ENCODE measurements around the gene ESF1. TPM values are rescaled to one million over a fixed set of nuclear protein-coding genes. Genes with fewer than 3 reads are reported as not detected.

ESF1 gene
- total and polyA plus RNA-seq, 2 of the 8 experiments (the other 6 are each of a cell fraction or from before 2014, with no cell fraction given), result 1.1 to 32.9 TPM

DNA sequence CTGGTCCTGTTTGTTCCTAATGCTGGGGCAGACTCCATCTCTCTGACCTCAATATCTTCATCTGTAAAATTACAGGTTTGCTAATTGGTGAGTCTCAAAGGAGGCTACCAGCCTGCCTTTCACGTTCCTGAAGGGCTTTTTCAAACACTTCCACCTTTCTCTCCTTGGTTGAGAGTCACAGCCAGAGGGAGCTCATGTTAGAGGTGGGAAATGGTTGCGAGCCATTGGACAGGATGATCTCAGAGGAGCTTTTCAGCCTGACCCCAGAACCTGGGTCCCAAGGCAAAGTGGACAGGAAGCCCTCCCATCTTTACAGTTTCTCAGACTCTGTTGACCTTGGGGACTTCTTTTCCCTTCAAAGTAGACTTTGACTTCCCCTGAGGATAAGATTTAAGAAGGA is 37.7 kb upstream of the ESF1 start:
- no peak overlapping the region for H3K14ac ChIP-seq (ENCODE audit: insufficient read length)
- H2BK120ac ChIP-seq (replicated peaks; ENCODE audit: low read depth, low read length), result no peak overlapping the region
- H3K4me2 ChIP-seq (ENCODE audit: insufficient read depth in 1 of 2, low read depth in 2 of 2, low read length in 2 of 2), result no peak overlapping the region
- no peak overlapping the region for H2BK5ac ChIP-seq (ENCODE audit: low read depth, low read length)
- 0 out of 7 replicates have a peak, but pooled peaks cover 0 to 2% (median 0%) of the 10 kb centered on the region in 4 experiments for H3K4me1 ChIP-seq (replicated peaks in 1 of 4; ENCODE audit: control insufficient read depth in 3 of 4, insufficient read depth in 4 of 4, low read length in 3 of 4)
- no peak overlapping the region for H3K56ac ChIP-seq (replicated peaks; ENCODE audit: insufficient read length, low read depth, low read length)
- POLR2A ChIA-PET (ENCODE audit: partially characterized antibody), result interaction anchor here (0.6 kb wide), 1 partner anchor 52 kb away, joined by 3 read pairs; no protein-coding TSS in a partner anchor
- DNase-seq (ENCODE audit: low read depth in 1 of 2, low spot score in 2 of 2) (no peak), FAIRE-seq (no peak)
- H2BK12ac ChIP-seq (ENCODE audit: low read depth, low read length), result no peak overlapping the region
- no peak overlapping the region for H4K91ac ChIP-seq (replicated peaks; ENCODE audit: insufficient read length, low read length)
- no peaks in the 10 kb centered on the region for H3K9me3 ChIP-seq (ENCODE audit: insufficient read depth in 2 of 2, low read depth in 1 of 2, low read length in 1 of 2)
- no peak overlapping the region for H3K23ac ChIP-seq (ENCODE audit: insufficient read length)
- TF ChIP-seq, protein P1, sequence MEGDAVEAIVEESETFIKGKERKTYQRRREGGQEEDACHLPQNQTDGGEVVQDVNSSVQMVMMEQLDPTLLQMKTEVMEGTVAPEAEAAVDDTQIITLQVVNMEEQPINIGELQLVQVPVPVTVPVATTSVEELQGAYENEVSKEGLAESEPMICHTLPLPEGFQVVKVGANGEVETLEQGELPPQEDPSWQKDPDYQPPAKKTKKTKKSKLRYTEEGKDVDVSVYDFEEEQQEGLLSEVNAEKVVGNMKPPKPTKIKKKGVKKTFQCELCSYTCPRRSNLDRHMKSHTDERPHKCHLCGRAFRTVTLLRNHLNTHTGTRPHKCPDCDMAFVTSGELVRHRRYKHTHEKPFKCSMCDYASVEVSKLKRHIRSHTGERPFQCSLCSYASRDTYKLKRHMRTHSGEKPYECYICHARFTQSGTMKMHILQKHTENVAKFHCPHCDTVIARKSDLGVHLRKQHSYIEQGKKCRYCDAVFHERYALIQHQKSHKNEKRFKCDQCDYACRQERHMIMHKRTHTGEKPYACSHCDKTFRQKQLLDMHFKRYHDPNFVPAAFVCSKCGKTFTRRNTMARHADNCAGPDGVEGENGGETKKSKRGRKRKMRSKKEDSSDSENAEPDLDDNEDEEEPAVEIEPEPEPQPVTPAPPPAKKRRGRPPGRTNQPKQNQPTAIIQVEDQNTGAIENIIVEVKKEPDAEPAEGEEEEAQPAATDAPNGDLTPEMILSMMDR (IDR thresholded peaks at IDR 0.05; ENCODE audit: control extremely low read depth in 1 of 3, insufficient read depth in 1 of 3, low read depth in 1 of 3, low read length in 3 of 3), result peak in 2 of 3 experiments; percentile 34 to 42; a peak in 3 of 4 replicates
- TF ChIP-seq TAF7 (optimal IDR thresholded peaks at IDR 0.05; ENCODE audit: borderline replicate concordance, low read depth, low read length) (no peak), RAD21 (IDR thresholded peaks at IDR 0.05 in 1 of 2, conservative IDR thresholded peaks at IDR 0.05 in 1 of 2; ENCODE audit: low read depth in 2 of 2, low read length in 2 of 2) (peak; percentile 53 to 62), TAF1 (IDR thresholded peaks at IDR 0.05; ENCODE audit: low read depth, low read length) (no peak)
- H4K8ac ChIP-seq (ENCODE audit: extremely low read depth, insufficient read depth, low read length), result no peak overlapping the region
- no peak overlapping the region for H4K5ac ChIP-seq (ENCODE audit: insufficient read length, low read depth, low read length)
- H3K4ac ChIP-seq (replicated peaks; ENCODE audit: insufficient read length, low read depth, low read length), result no peak overlapping the region
- no peak overlapping the region for H2AK5ac ChIP-seq (ENCODE audit: low read depth, low read length)
- no peak overlapping the region for H2BK20ac ChIP-seq (ENCODE audit: low read length)
- no peaks in the 10 kb centered on the region for H3K79me1 ChIP-seq (ENCODE audit: low read depth, low read length)
- CTCF ChIA-PET (ENCODE audit: partially characterized antibody), result interaction anchor here (0.6 to 2.6 kb wide), 12 partner anchors 9 to 232 kb away, joined by 3 to 14 read pairs (median 4); partner anchors contain the start of gene MACROD2
- no peaks in the 10 kb centered on the region for H4K20me1 ChIP-seq (replicated peaks in 1 of 2; ENCODE audit: control insufficient read depth in 1 of 2, insufficient read depth in 2 of 2, low read length in 2 of 2)
- no peak overlapping the region for H3K4me3 ChIP-seq (ENCODE audit: extremely low read depth in 1 of 4, insufficient read depth in 2 of 4, low read depth in 3 of 4, low read length in 4 of 4)
- H3K27ac ChIP-seq (ENCODE audit: low read depth, low read length), result no peak overlapping the region
- H2AFZ ChIP-seq (ENCODE audit: low read length), result 0 out of 2 replicates have a peak overlapping the region, but pooled peaks have one; percentile 26
- H3K23me2 ChIP-seq (ENCODE audit: low read depth, low read length), result no peaks in the 10 kb centered on the region
- no peaks in the 10 kb centered on the region for H3K79me2 ChIP-seq (ENCODE audit: control insufficient read depth in 1 of 2, insufficient read depth in 2 of 2, low read length in 2 of 2)
- no peak overlapping the region for H3K9ac ChIP-seq (replicated peaks in 1 of 4; ENCODE audit: extremely low read depth in 1 of 4, low read depth in 3 of 4, low read length in 3 of 4)
- 71% methylated on average over 2 of the region's 2 CpGs; no CpG with 5 or more reads in 1 of the 2 experiments for WGBS, 2 experiments (ENCODE audit: extremely low coverage in 1 of 2, insufficient coverage in 1 of 2, insufficient read length in 1 of 2, insufficient replicate concordance in 2 of 2, low coverage in 1 of 2, low lambda C conversion rate in 2 of 2, missing lambda C conversion rate in 1 of 2)
- no peak overlapping the region for H2BK15ac ChIP-seq (ENCODE audit: low read length)
- H3K18ac ChIP-seq (ENCODE audit: extremely low read depth, low read length), result no peak overlapping the region
- H3K27me3 ChIP-seq (replicated peaks in 1 of 4; ENCODE audit: control insufficient read depth in 3 of 4, extremely low read depth in 1 of 4, insufficient read depth in 3 of 4, low read length in 3 of 4), result no peaks in the 10 kb centered on the region
- H3K36me3 ChIP-seq (ENCODE audit: control insufficient read depth in 2 of 4, insufficient read depth in 4 of 4, low read length in 3 of 4), result peaks cover 0 to 8% (median 2%) of the 10 kb centered on the region in 4 experiments; a peak in 3 of 8 replicates

All from H1 (cell line).